ENCODE data around the gene CLDN11. TPM values are rescaled to one million over a fixed set of nuclear protein-coding genes. Genes with fewer than 3 reads are reported as not detected.

CLDN11 gene
- total RNA-seq, 1 experiment from 2014 or later = not detected

DNA sequence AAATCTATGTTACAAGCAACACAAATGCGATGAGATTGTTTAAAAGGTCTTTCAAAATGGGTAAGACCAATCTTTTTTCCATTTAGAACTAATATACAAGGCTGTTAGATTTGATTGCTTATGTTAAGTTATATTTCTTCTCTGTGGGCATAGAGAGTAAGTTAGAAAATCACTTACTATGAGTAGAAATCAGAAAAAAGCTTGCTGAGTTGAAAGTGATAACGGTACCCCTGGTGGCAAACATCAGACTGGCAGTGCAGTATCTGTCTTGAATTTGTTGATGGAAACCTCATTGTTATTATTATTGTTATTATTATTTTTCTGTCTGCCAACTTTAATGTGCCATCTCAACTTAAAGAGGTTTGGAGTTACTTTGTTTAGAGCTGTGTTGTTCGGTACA lies 12.4 kb downstream of the CLDN11 start:
- DNase-seq (ENCODE audit: unreplicated experiment) = no peak
- ChIA-PET POLR2A (no interaction called here), CTCF (interaction anchor here (0.8 to 3.2 kb wide), 4 partner anchors 8 to 381 kb away, joined by 4 to 16 read pairs (median 10); no protein-coding TSS in a partner anchor)
- no peak overlapping the region for H3K4me3 Mint-ChIP-seq (ENCODE audit: unreplicated experiment)
- peaks cover 7% of the 10 kb centered on the region for H3K36me3 Mint-ChIP-seq (ENCODE audit: insufficient read depth, unreplicated experiment)
- BruUV-seq (replicated peaks) = no TSS peak
- H3K4me1 Mint-ChIP-seq (ENCODE audit: insufficient read depth, unreplicated experiment) = no peaks in the 10 kb centered on the region
- H3K9me3 Mint-ChIP-seq (ENCODE audit: unreplicated experiment) = no peaks in the 10 kb centered on the region
- no peak overlapping the region for H3K27ac Mint-ChIP-seq (ENCODE audit: low read depth, unreplicated experiment)
- H3K27me3 Mint-ChIP-seq (ENCODE audit: insufficient read depth, unreplicated experiment) = no peaks in the 10 kb centered on the region
- intact Hi-C loops (cut with micrococcal nuclease) = no loop called here
- TF ChIP-seq, protein P1, sequence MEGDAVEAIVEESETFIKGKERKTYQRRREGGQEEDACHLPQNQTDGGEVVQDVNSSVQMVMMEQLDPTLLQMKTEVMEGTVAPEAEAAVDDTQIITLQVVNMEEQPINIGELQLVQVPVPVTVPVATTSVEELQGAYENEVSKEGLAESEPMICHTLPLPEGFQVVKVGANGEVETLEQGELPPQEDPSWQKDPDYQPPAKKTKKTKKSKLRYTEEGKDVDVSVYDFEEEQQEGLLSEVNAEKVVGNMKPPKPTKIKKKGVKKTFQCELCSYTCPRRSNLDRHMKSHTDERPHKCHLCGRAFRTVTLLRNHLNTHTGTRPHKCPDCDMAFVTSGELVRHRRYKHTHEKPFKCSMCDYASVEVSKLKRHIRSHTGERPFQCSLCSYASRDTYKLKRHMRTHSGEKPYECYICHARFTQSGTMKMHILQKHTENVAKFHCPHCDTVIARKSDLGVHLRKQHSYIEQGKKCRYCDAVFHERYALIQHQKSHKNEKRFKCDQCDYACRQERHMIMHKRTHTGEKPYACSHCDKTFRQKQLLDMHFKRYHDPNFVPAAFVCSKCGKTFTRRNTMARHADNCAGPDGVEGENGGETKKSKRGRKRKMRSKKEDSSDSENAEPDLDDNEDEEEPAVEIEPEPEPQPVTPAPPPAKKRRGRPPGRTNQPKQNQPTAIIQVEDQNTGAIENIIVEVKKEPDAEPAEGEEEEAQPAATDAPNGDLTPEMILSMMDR (IDR thresholded peaks at IDR 0.05; ENCODE audit: unreplicated experiment) = no peak

DNA sequence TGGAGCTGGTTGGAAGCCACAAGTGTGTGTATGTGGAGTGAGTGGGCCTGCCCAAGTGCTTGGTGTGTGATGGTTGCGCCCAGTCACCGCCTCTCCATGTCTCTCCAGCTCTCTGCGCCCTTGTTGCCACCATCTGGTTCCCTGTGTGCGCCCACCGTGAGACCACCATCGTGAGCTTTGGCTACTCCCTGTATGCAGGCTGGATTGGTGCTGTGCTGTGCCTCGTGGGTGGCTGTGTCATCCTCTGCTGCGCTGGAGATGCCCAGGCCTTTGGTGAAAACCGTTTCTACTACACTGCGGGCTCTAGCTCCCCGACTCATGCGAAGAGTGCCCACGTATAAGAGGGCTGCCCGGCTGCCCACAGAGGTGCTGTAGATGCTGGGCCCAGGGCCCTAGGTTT lies 13.7 kb downstream of the CLDN11 start:
- H3K27ac Mint-ChIP-seq (ENCODE audit: low read depth, unreplicated experiment) = no peak overlapping the region
- H3K9me3 Mint-ChIP-seq (ENCODE audit: unreplicated experiment) = no peaks in the 10 kb centered on the region
- H3K27me3 Mint-ChIP-seq (ENCODE audit: insufficient read depth, unreplicated experiment) = no peaks in the 10 kb centered on the region
- H3K4me1 Mint-ChIP-seq (ENCODE audit: insufficient read depth, unreplicated experiment) = no peaks in the 10 kb centered on the region
- BruUV-seq (replicated peaks) = no TSS peak
- H3K4me3 Mint-ChIP-seq (ENCODE audit: unreplicated experiment) = no peak overlapping the region
- ChIA-PET CTCF (interaction anchor here (0.8 to 2.5 kb wide), 4 partner anchors 11 to 380 kb away, joined by 4 to 14 read pairs (median 5); no protein-coding TSS in a partner anchor), POLR2A (interaction anchor here (1.3 to 1.5 kb wide), 2 partner anchors 26 to 379 kb away, joined by 4 read pairs; no protein-coding TSS in a partner anchor)
- TF ChIP-seq, protein P1 (IDR thresholded peaks at IDR 0.05; ENCODE audit: unreplicated experiment) = no peak
- no peak for DNase-seq (ENCODE audit: unreplicated experiment)
- intact Hi-C loops (cut with micrococcal nuclease) = no loop called here
- peaks cover 7% of the 10 kb centered on the region for H3K36me3 Mint-ChIP-seq (ENCODE audit: insufficient read depth, unreplicated experiment)

DNA sequence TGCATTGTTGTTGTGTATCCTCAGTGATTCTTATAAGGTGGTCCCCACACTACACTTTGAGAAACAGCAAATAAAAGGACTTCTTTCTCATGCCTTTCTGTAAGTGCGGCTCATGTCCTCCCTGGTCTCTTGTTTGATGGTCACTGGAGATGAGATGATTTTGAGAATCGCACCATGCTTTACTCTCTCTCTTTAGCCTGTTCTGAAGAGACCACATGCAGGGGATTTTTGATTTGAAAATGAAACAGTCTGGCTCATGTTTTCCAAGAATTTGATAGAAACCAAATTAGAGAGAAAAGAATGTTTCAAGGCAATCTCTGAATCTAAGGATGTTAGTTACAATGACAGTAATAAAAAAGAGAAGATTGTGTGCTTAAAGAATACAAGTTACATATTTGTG lies 18.0 kb downstream of the CLDN11 start:
- H3K9me3 Mint-ChIP-seq (ENCODE audit: unreplicated experiment) = no peaks in the 10 kb centered on the region
- no peaks in the 10 kb centered on the region for H3K27me3 Mint-ChIP-seq (ENCODE audit: insufficient read depth, unreplicated experiment)
- ChIA-PET POLR2A (no interaction called here), CTCF (no interaction called here)
- intact Hi-C loops (cut with micrococcal nuclease) = no loop called here
- BruUV-seq (replicated peaks) = no TSS peak
- no peak overlapping the region for H3K4me3 Mint-ChIP-seq (ENCODE audit: unreplicated experiment)
- H3K4me1 Mint-ChIP-seq (ENCODE audit: insufficient read depth, unreplicated experiment) = peaks cover 11% of the 10 kb centered on the region
- H3K27ac Mint-ChIP-seq (ENCODE audit: low read depth, unreplicated experiment) = no peak overlapping the region
- DNase-seq (ENCODE audit: unreplicated experiment) = no peak
- TF ChIP-seq, protein P1 (IDR thresholded peaks at IDR 0.05; ENCODE audit: unreplicated experiment) = no peak
- peaks cover 7% of the 10 kb centered on the region for H3K36me3 Mint-ChIP-seq (ENCODE audit: insufficient read depth, unreplicated experiment)

DNA sequence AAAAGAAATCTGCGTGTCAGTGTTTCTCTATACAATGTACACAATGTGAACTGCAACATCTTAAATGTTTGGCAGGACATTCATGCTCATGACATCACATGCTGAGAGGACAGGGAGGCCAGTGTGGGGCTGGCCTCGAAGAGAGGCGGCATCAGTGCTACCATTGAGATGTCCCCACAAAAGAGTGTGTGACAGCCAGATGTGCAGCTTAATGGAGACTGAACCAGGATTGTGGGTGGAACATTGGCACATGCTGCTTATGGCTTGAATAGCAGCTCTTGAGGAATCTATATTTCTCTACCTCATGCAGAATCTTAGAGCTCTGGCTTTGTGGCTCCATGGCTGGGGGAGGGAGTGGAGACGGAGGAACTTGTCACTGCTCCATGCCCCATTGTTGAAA lies 18.5 kb downstream of the CLDN11 start:
- TF ChIP-seq, protein P1 (IDR thresholded peaks at IDR 0.05; ENCODE audit: unreplicated experiment) = no peak
- no peaks in the 10 kb centered on the region for H3K27me3 Mint-ChIP-seq (ENCODE audit: insufficient read depth, unreplicated experiment)
- H3K4me3 Mint-ChIP-seq (ENCODE audit: unreplicated experiment) = no peak overlapping the region
- DNase-seq (ENCODE audit: unreplicated experiment) = no peak
- intact Hi-C loops (cut with micrococcal nuclease) = no loop called here
- H3K4me1 Mint-ChIP-seq (ENCODE audit: insufficient read depth, unreplicated experiment) = peaks cover 11% of the 10 kb centered on the region
- ChIA-PET CTCF (interaction anchor here (0.7 kb wide), 1 partner anchor 59 kb away, joined by 5 read pairs; no protein-coding TSS in a partner anchor), POLR2A (interaction anchor here (0.8 kb wide), 1 partner anchor 42 kb away, joined by 3 read pairs; no protein-coding TSS in a partner anchor)
- peaks cover 3% of the 10 kb centered on the region for H3K36me3 Mint-ChIP-seq (ENCODE audit: insufficient read depth, unreplicated experiment)
- H3K9me3 Mint-ChIP-seq (ENCODE audit: unreplicated experiment) = no peaks in the 10 kb centered on the region
- BruUV-seq (replicated peaks) = no TSS peak
- H3K27ac Mint-ChIP-seq (ENCODE audit: low read depth, unreplicated experiment) = no peak overlapping the region

Measured in MCF 10A (cell line).